IMR-90 (cell line): Measurements from ENCODE around the gene BMX. TPM values are rescaled to one million over a fixed set of nuclear protein-coding genes. Genes with fewer than 3 reads are reported as not detected.

Experiments
- ATAC-seq: fragments of 200-7000 bp; cut with Tn5 transposase; 2 replicates; pipeline ENCODE4 v1.9.1; 2020; ENCODE audit warnings: low read depth, mild to moderate bottlenecking, moderate library complexity
- BruUV-seq: library from RNA; stranded (reverse); fragments of 400-500 nt; replicated peaks from 2 replicates; lab custom pipeline; 2021; lab: Mats Ljungman, UMichigan
- CTCF ChIA-PET: fragments of 300-600 bp; formaldehyde crosslinking; extraction: SDS; loops from one replicate; lab custom pipeline; 2021; ENCODE audit warnings: antibody characterized with exemption; lab: Yijun Ruan, JAX
- POLR2A ChIA-PET: fragments of 300-600 bp; sonication (Branson Sonifier 250); formaldehyde crosslinking; loops from one replicate; lab custom pipeline; 2022; ENCODE audit warnings: antibody characterized with exemption; ENCODE audit not compliant: unreplicated experiment; lab: Charles Lee
- DNase-seq: peaks from one replicate; pipeline ENCODE4 v3.0.0; 2013
- H2AFZ ChIP-seq: replicated peaks from 2 replicates; pipeline ENCODE3; 2013; ENCODE audit warnings: low read length, mild to moderate bottlenecking; ENCODE audit not compliant: poor library complexity
- H2AK5ac ChIP-seq: 2 replicates; pipeline ENCODE4 v1.6.1; 2013; ENCODE audit warnings: low read depth, low read length, inconsistent platforms
- H2AK9ac ChIP-seq: replicated peaks from 2 replicates; pipeline ENCODE3; 2013; ENCODE audit warnings: mild to moderate bottlenecking, low read depth, low read length, moderate library complexity; ENCODE audit not compliant: poor library complexity
- H2BK120ac ChIP-seq: 2 replicates; pipeline ENCODE4 v1.6.1; 2013; ENCODE audit warnings: low read depth, low read length, inconsistent platforms
- H2BK15ac ChIP-seq: 3 replicates; pipeline ENCODE4 v1.6.1; 2013; ENCODE audit warnings: low read depth, low read length, inconsistent platforms
- H2BK20ac ChIP-seq: 2 replicates; pipeline ENCODE4 v1.6.1; 2013; ENCODE audit warnings: low read depth, mild to moderate bottlenecking, inconsistent platforms, low read length, moderate library complexity
- H2BK5ac ChIP-seq: 2 replicates; pipeline ENCODE4 v1.6.1; 2013; ENCODE audit warnings: mild to moderate bottlenecking, low read depth, low read length, inconsistent platforms; ENCODE audit not compliant: poor library complexity, severe bottlenecking
- H3K14ac ChIP-seq: replicated peaks from 2 replicates; pipeline ENCODE4 v1.6.1; 2013; ENCODE audit warnings: low read depth, low read length, inconsistent platforms
- H3K18ac ChIP-seq: 2 replicates; pipeline ENCODE4 v1.6.1; 2013; ENCODE audit warnings: low read depth, low read length, control low read depth
- H3K23ac ChIP-seq: 2 replicates; pipeline ENCODE4 v1.6.1; 2013; ENCODE audit warnings: low read depth, low read length, inconsistent platforms
- H3K27ac ChIP-seq: 2 replicates; pipeline ENCODE4 v1.5.1; 2013; ENCODE audit warnings: mild to moderate bottlenecking, control low read depth, low read length; ENCODE audit not compliant: insufficient read depth
- H3K27me3 ChIP-seq: 2 replicates; pipeline ENCODE4 v1.6.1; 2013; ENCODE audit warnings: low read length; ENCODE audit not compliant: control insufficient read depth, insufficient read depth
- H3K36me3 ChIP-seq: 2 replicates; pipeline ENCODE4 v1.6.1; 2013; ENCODE audit warnings: low read length, mixed read lengths; ENCODE audit not compliant: control insufficient read depth, insufficient read depth
- H3K4ac ChIP-seq: 2 replicates; pipeline ENCODE4 v1.6.1; 2013; ENCODE audit warnings: low read depth, low read length, inconsistent platforms
- H3K4me1 ChIP-seq: 2 replicates; pipeline ENCODE4 v1.6.1; 2013; ENCODE audit warnings: low read length, mixed read lengths; ENCODE audit not compliant: control insufficient read depth, insufficient read depth
- H3K4me2 ChIP-seq: 2 replicates; pipeline ENCODE4 v1.6.1; 2013; ENCODE audit warnings: low read depth, mild to moderate bottlenecking, control low read depth, low read length, moderate library complexity
- H3K4me3 ChIP-seq: 2 replicates; pipeline ENCODE4 v1.5.1; 2013; ENCODE audit warnings: low read depth, mild to moderate bottlenecking, control low read depth, low read length, moderate library complexity; ENCODE audit not compliant: insufficient read depth
- H3K56ac ChIP-seq: 2 replicates; pipeline ENCODE4 v1.6.1; 2013; ENCODE audit warnings: low read length, inconsistent platforms; ENCODE audit not compliant: insufficient read depth; ENCODE audit errors: extremely low read depth
- H3K79me1 ChIP-seq, 2 experiments: 2 replicates each; pipeline ENCODE4 v1.6.1; 2013; ENCODE audit warnings: low read length in 2 of 2, inconsistent platforms in 1 of 2, low read depth in 1 of 2
- H3K9ac ChIP-seq: 2 replicates; pipeline ENCODE4 v1.6.1; 2013; ENCODE audit warnings: low read depth, low read length, control low read depth
- H3K9me1 ChIP-seq: 2 replicates; pipeline ENCODE4 v1.6.1; 2013; ENCODE audit warnings: low read length, inconsistent platforms; ENCODE audit not compliant: insufficient read depth
- H3K9me3 ChIP-seq: 2 replicates; pipeline ENCODE4 v1.6.1; 2013; ENCODE audit warnings: low read length; ENCODE audit not compliant: control insufficient read depth, insufficient read depth
- H4K20me1 ChIP-seq: 2 replicates; pipeline ENCODE4 v1.6.1; 2013; ENCODE audit warnings: low read length, inconsistent platforms; ENCODE audit not compliant: insufficient read depth
- H4K5ac ChIP-seq: 2 replicates; pipeline ENCODE4 v1.6.1; 2013; ENCODE audit warnings: mild to moderate bottlenecking, low read depth, low read length, control low read depth
- H4K8ac ChIP-seq, 2 experiments: 2 replicates each; pipeline ENCODE4 v1.6.1; 2013; ENCODE audit warnings: low read depth in 2 of 2, low read length in 2 of 2, control low read depth in 1 of 2, inconsistent platforms in 1 of 2
- H4K91ac ChIP-seq: 2 replicates; pipeline ENCODE4 v1.6.1; 2013; ENCODE audit warnings: low read depth, low read length, inconsistent platforms; ENCODE audit not compliant: insufficient read depth
- CEBPB ChIP-seq: IDR thresholded peaks from 2 replicates; pipeline ENCODE4 v1.6.1; 2012; ENCODE audit warnings: low read depth, low read length, improper control_type of control experiment
- ELK1 ChIP-seq: fragments of 150-350 bp; IDR thresholded peaks from 2 replicates; pipeline ENCODE4 v1.6.1; 2016; ENCODE audit warnings: low read depth, mild to moderate bottlenecking, low read length, moderate library complexity, borderline replicate concordance
- RCOR1 ChIP-seq: IDR thresholded peaks from 2 replicates; pipeline ENCODE4 v1.6.1; 2012; ENCODE audit warnings: mild to moderate bottlenecking, low read length, improper control_type of control experiment; ENCODE audit not compliant: insufficient replicate concordance
- RFX5 ChIP-seq: IDR thresholded peaks from 2 replicates; pipeline ENCODE4 v1.8.0; 2012; ENCODE audit warnings: low read depth, mild to moderate bottlenecking, low read length, moderate library complexity
- WGBS, 2 experiments: methylation state at CpG; one replicate each; pipeline versions ENCODE4 v1.1.5 to v1.1.7; 2013; ENCODE audit warnings: missing lambda C conversion rate in 2 of 2; ENCODE audit not compliant: insufficient read length in 1 of 2; ENCODE audit errors: extremely low coverage in 2 of 2; 5-methylcytosine and 5-hydroxymethylcytosine counted together
- dilution Hi-C: fragments of 300-500 bp; cut with HindIII; formaldehyde crosslinking; loops from one replicate; pipeline ENCODE4 v1.14.3; 2018; ENCODE audit warnings: low sequenced_read_pairs; ENCODE audit not compliant: unreplicated experiment
- in situ Hi-C: fragments of 300-500 bp; cut with MboI; formaldehyde crosslinking; loops from 3 replicates; pipeline ENCODE4 v1.14.3; 2019; ENCODE audit warnings: low sequenced_read_pairs, inconsistent platforms, mixed read lengths
- intact Hi-C: fragments of 100-400 bp; cut with micrococcal nuclease; formaldehyde crosslinking; loops from 2 replicates; pipeline ENCODE4 v1.10.0; 2022
- polyA plus RNA-seq, 3 experiments: library from polyadenylated mRNA; depleted of rRNA; stranded (reverse); fragments of >200 nt; gene quantifications; 2 replicates each; pipeline ENCODE4 v1.2.3, GENCODE V29; 2012; ENCODE audit warnings: low replicate concordance in 1 of 3
- total RNA-seq: library from RNA; depleted of rRNA; stranded (reverse); fragments of >200 nt; gene quantifications from 2 replicates; pipeline ENCODE4 v1.2.3, GENCODE V29; 2012

Gene BMX
- total and polyA plus RNA-seq, 2 of the 4 experiments (the other 2 are of a cell fraction), result not detected

GRCh38 chrX:15512401-15512965, 11.9 kb downstream of the BMX start:
- DNase-seq (peak; percentile 17), ATAC-seq (peak; percentile 24; the same call in 1 of the 2 replicates)
- peaks cover 17% of the 10 kb centered on the region for H3K27me3 ChIP-seq
- H3K56ac ChIP-seq, result no peak overlapping the region
- no peak overlapping the region for H3K23ac ChIP-seq
- no peak overlapping the region for H2BK15ac ChIP-seq
- no peak overlapping the region for H2BK5ac ChIP-seq
- no peak overlapping the region for H4K8ac ChIP-seq
- ChIA-PET CTCF (no interaction called here), POLR2A (no interaction called here)
- H3K79me1 ChIP-seq, result no peaks in the 10 kb centered on the region
- H2BK20ac ChIP-seq, result no peak overlapping the region
- no peak overlapping the region for H2AFZ ChIP-seq
- H3K14ac ChIP-seq, result no peak overlapping the region
- H4K5ac ChIP-seq, result no peak overlapping the region
- no peak overlapping the region for H3K4me3 ChIP-seq
- H3K36me3 ChIP-seq, result no peaks in the 10 kb centered on the region
- no peak overlapping the region for H2BK120ac ChIP-seq
- H2AK5ac ChIP-seq, result no peak overlapping the region
- no peaks in the 10 kb centered on the region for H3K9me1 ChIP-seq
- TF ChIP-seq RCOR1 (no peak), RFX5 (no peak), CEBPB (no peak), ELK1 (no peak)
- no peak overlapping the region for H3K4ac ChIP-seq
- in situ Hi-C loops (no loop called here), dilution Hi-C loops (no loop called here), intact Hi-C loops (no loop called here)
- H4K91ac ChIP-seq, result no peak overlapping the region
- no peaks in the 10 kb centered on the region for H3K4me1 ChIP-seq
- 33% methylated on average over 1 of the region's 4 CpGs; no CpG with 5 or more reads in 1 of the 2 experiments for WGBS, 2 experiments
- no peak overlapping the region for H3K4me2 ChIP-seq
- no peaks in the 10 kb centered on the region for H3K9me3 ChIP-seq
- no peak overlapping the region for H2AK9ac ChIP-seq
- BruUV-seq, result no TSS peak
- H3K27ac ChIP-seq, result no peak overlapping the region
- no peak overlapping the region for H3K18ac ChIP-seq
- H4K20me1 ChIP-seq, result no peaks in the 10 kb centered on the region
- H3K9ac ChIP-seq, result no peak overlapping the region
